ENCODE data around the gene NUP210. TPM values are rescaled to one million over a fixed set of nuclear protein-coding genes. Genes with fewer than 3 reads are reported as not detected.

NUP210 gene
- total RNA-seq, 2 experiments from 2014 or later, result 196 to 204 TPM

DNA sequence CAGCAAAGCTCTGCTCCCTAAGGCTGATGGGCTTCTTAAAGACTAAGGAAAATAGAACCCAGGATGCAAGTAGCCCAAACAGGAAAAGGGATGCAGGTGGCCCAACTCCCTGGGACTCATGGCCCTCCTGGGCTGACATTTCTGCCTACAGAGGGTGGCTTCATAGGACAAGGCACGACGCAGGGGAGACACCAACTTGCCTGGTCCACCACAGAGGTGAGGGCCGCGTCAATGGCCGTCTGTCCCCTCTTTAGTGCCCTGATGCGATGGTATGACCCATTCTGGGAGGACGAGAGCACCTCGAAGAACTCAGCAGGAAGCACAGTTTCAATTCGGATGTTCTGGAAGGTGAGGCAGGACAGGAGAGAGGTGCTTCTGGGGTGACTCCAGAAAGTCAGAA is 44.0 kb downstream of the NUP210 start:
- no peak overlapping the region for H3K4me3 Mint-ChIP-seq
- ChIA-PET POLR2A (no interaction called here), CTCF (interaction anchor here (0.6 kb wide), 1 partner anchor 107 kb away, joined by 3 read pairs; no protein-coding TSS in a partner anchor)
- H3K27me3 Mint-ChIP-seq, result no peaks in the 10 kb centered on the region
- H3K27ac Mint-ChIP-seq, result no peak overlapping the region
- DNase-seq, result no peak
- no peaks in the 10 kb centered on the region for H3K9me3 Mint-ChIP-seq
- no peaks in the 10 kb centered on the region for H3K4me1 Mint-ChIP-seq
- peaks cover 36% of the 10 kb centered on the region for H3K36me3 Mint-ChIP-seq (ENCODE audit: low read depth)

DNA sequence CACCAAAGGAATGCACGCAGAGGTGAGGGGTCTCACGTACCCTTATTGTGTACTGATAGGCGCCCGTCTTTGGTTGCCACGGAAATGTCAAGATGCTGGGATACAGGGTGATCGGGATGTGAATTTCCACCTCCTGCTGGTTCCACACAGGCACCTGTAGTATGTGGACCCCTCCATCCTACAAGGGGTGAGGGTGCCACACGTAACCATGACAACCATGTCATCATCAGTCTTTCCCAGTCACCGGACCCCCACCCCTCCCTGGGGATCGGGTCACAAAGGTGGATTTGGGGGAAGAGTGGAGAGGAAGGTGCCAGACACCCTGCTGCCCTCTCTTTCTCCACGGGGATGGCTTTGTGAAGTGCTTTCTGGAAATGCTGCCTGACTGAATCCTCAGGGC is 44.7 kb downstream of the NUP210 start:
- DNase-seq, result no peak
- Mint-ChIP-seq H3K27ac (no peak overlapping the region), H3K36me3 (ENCODE audit: low read depth) (peaks cover 39% of the 10 kb centered on the region), H3K9me3 (no peaks in the 10 kb centered on the region), H3K4me1 (no peaks in the 10 kb centered on the region), H3K27me3 (no peaks in the 10 kb centered on the region), H3K4me3 (no peak overlapping the region)
- POLR2A ChIA-PET, result no interaction called here
- CTCF ChIA-PET, result no interaction called here

DNA sequence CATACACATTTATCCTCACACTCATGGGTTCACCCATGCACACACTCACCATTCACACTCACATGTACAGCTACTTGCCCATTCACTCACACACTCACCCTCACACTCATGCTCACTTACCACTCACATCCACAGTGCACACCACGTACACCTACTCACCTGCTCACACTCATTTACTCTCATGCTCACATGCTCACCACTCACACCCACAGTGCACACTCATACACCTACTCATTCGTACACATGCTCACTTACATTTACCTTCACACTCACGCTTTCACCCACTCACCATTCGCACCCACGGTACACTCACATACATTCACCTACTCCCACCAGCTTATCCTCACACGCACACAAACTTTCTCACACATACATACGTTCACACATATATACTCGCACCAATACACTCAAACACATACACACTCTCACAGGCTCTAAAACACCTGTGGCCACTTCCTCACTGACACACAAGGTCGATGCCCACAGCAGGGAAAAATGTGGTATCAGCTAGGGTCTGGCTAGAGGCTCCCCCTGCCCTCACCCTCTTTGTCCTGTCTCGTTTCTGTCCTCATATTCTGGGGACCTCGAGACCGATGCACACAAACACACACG is 46.0 kb downstream of the NUP210 start:
- POLR2A ChIA-PET, result no interaction called here
- Mint-ChIP-seq H3K36me3 (ENCODE audit: low read depth) (peaks cover 41% of the 10 kb centered on the region), H3K4me1 (no peaks in the 10 kb centered on the region), H3K4me3 (no peak overlapping the region), H3K27me3 (no peaks in the 10 kb centered on the region), H3K27ac (no peak overlapping the region), H3K9me3 (no peaks in the 10 kb centered on the region)
- CTCF ChIA-PET, result no interaction called here
- DNase-seq, result no peak

DNA sequence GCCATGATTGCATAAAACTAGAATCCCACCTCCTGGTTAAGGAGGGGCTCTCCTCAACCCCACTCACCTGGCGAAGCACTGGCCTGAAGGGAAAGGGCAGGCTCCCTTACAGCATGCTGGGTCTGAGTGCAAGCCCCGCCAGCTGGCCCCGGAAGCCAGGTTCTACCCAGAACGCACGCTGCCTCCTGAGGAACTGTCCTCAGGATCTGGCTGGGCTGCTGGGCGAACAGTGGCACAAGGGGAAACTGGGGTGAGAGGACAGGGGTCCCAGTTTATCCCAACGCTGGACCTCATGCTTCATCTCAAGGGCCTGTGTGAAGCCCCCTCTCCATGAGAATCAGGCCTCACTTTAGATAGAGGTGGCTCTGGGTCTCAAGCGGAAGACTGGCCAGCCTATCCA is 47.5 kb downstream of the NUP210 start:
- Mint-ChIP-seq H3K36me3 (ENCODE audit: low read depth) (peaks cover 37% of the 10 kb centered on the region), H3K9me3 (no peaks in the 10 kb centered on the region), H3K27ac (no peak overlapping the region), H3K27me3 (no peaks in the 10 kb centered on the region), H3K4me1 (no peaks in the 10 kb centered on the region), H3K4me3 (no peak overlapping the region)
- ChIA-PET CTCF (interaction anchor here (1.2 kb wide), 1 partner anchor 22 kb away, joined by 3 read pairs; no protein-coding TSS in a partner anchor), POLR2A (no interaction called here)
- no peak for DNase-seq

DNA sequence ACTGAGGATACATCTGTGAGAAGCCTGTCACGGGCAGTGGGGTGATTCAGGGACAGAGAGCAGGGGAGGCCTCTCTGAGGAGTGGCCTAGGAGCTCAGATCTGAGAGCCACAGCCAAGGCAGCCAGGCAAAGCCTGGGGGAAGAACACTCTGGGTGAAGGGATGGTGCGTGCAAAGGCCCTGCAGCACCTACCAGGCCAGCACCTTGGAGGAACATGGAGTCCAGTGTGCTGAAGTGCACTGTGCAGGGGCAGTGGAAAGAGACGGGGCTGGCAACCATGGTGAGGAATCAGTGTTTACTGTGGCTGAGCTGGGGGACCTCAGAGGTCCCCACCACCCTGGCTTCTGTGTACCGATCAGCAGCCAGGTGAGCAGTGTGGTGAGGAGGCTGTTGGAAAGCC is 48.0 kb downstream of the NUP210 start:
- H3K36me3 Mint-ChIP-seq (ENCODE audit: low read depth), result peaks cover 39% of the 10 kb centered on the region
- no peak overlapping the region for H3K27ac Mint-ChIP-seq
- POLR2A ChIA-PET, result no interaction called here
- H3K9me3 Mint-ChIP-seq, result no peaks in the 10 kb centered on the region
- H3K4me1 Mint-ChIP-seq, result no peaks in the 10 kb centered on the region
- no peak overlapping the region for H3K4me3 Mint-ChIP-seq
- no peaks in the 10 kb centered on the region for H3K27me3 Mint-ChIP-seq
- no peak for DNase-seq
- CTCF ChIA-PET, result interaction anchor here (1.2 to 2.1 kb wide), 2 partner anchors 14 to 22 kb away, joined by 3 to 5 read pairs; no protein-coding TSS in a partner anchor

DNA sequence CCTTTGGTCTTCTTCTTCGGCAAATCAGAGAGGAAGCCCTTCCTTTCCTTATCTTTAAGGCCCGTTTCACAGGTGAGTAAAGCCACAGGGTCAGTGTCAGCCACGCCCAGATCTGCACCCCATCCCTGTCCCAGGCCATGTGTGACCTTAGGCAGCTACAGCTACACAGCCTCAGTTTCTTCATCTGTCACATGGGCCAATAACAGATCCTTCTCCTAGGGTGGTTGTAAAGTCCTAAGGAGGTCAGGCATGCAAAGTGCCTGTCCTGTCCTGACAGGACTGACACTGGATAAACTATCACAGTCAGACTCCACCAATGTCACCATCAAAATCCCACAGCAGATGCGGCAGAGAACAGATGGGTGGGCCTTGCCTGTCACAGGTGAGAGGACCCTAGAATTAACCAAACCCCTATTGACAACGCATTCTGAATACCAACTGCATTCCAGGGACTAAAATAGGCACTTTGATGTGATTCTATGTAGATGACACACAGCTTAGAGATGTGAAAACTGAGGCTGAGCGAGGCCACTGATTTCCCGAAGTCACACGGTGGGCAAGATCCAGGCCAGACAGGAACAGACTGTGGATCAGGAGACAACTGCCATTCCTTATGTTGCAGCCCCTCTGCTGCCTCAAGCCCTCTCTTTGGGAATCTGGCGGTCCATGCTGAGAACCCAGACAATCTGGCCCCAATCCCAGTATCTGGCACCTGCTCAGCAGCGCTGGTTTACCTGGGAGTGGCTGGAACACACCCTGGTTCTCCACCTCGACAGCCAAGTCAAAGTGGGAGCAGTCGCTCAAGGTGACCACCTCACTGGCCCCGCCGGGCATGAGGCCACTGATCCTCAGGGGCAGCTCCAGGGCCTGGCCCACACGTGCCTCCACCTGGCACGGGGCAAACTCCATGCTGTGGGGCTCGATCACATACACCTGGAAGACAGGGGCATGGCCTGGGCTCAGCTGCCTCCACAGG is 48.7 kb downstream of the NUP210 start:
- CTCF ChIA-PET, result interaction anchor here (1.2 to 2.1 kb wide), 3 partner anchors 10 to 23 kb away, joined by 3 to 5 read pairs (median 3); no protein-coding TSS in a partner anchor
- POLR2A ChIA-PET, result no interaction called here
- Mint-ChIP-seq H3K27me3 (no peaks in the 10 kb centered on the region), H3K36me3 (ENCODE audit: low read depth) (peaks cover 39% of the 10 kb centered on the region), H3K9me3 (no peaks in the 10 kb centered on the region), H3K27ac (no peak overlapping the region), H3K4me3 (no peak overlapping the region), H3K4me1 (no peaks in the 10 kb centered on the region)
- no peak for DNase-seq

DNA sequence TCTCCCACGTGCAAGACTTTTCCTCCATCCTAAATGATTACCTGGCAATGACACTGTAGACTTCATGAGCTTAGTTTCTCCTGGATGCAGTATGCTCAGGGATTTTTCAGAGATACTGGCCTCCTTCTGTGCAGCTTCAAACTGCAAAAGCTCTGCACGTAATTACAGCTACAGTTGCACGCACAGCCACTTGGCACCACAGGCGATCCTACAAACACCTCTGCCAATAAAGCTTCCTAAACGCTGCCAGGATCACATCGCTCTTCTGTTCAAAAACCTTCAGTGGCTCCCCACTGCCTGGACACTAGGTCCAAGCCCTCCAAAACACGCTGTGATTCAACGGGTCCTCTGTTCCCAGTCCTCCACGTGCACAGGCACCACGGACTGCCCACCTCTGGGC is 49.5 kb downstream of the NUP210 start:
- POLR2A ChIA-PET, result interaction anchor here (0.6 kb wide), 1 partner anchor 63 kb away, joined by 3 read pairs; no protein-coding TSS in a partner anchor

DNA sequence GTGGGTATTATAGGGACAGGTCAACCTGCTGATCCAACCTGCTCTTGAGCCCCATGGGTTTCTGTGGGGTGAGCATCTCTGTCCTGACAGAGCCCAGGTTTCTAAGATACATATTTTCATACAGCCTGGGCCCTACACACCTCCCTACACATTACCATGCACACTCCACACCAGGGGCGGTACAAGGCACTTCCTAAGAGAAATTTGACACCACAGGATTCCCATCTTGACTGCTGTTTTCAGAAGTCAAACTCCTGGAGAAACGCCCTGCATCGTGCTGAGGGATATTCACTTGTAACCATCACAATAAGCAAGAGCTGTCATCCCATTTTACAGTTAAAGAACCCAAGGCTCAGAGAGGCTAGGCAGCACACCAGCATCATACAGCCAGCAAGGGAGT is 50.1 kb downstream of the NUP210 start:
- CTCF ChIA-PET, result no interaction called here
- H3K27ac Mint-ChIP-seq, result no peak overlapping the region
- no peaks in the 10 kb centered on the region for H3K27me3 Mint-ChIP-seq
- H3K4me3 Mint-ChIP-seq, result no peak overlapping the region
- no peak for DNase-seq
- peaks cover 43% of the 10 kb centered on the region for H3K36me3 Mint-ChIP-seq (ENCODE audit: low read depth)
- H3K9me3 Mint-ChIP-seq, result no peaks in the 10 kb centered on the region
- POLR2A ChIA-PET, result interaction anchor here (0.6 kb wide), 1 partner anchor 64 kb away, joined by 3 read pairs; no protein-coding TSS in a partner anchor
- H3K4me1 Mint-ChIP-seq, result no peaks in the 10 kb centered on the region

More for the DNA sequence above, 49.5 kb downstream of the NUP210 start:
- no peaks in the 10 kb centered on the region for H3K27me3 Mint-ChIP-seq
- CTCF ChIA-PET, result interaction anchor here (1.2 to 2.1 kb wide), 2 partner anchors 9 to 12 kb away, joined by 3 to 5 read pairs; no protein-coding TSS in a partner anchor
- H3K4me3 Mint-ChIP-seq, result no peak overlapping the region
- peaks cover 42% of the 10 kb centered on the region for H3K36me3 Mint-ChIP-seq (ENCODE audit: low read depth)
- H3K9me3 Mint-ChIP-seq, result no peaks in the 10 kb centered on the region
- DNase-seq, result no peak
- no peak overlapping the region for H3K27ac Mint-ChIP-seq
- no peaks in the 10 kb centered on the region for H3K4me1 Mint-ChIP-seq

DNA sequence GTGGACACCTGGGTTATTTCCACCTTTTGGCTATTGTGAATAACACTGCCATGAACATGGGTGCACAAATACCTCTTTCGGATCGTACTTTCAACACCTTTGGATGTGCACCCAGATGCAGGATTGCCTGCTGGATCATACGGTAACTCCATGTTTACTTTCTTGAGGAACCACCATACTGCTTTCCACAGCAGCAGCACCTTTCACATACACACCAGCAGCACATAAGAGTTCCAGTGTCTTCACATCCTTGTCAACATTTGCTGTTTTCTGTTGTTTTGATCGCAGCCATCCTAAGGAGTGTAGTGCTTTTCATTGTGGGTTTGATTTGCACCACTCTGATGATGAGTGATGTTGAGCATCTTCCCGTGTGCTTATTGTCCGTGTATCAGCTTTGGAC is 51.3 kb downstream of the NUP210 start:
- Mint-ChIP-seq H3K27me3 (no peaks in the 10 kb centered on the region), H3K9me3 (no peaks in the 10 kb centered on the region), H3K36me3 (ENCODE audit: low read depth) (peaks cover 51% of the 10 kb centered on the region), H3K4me1 (no peaks in the 10 kb centered on the region), H3K27ac (no peak overlapping the region), H3K4me3 (no peak overlapping the region)
- CTCF ChIA-PET, result no interaction called here
- POLR2A ChIA-PET, result no interaction called here
- DNase-seq, result no peak

DNA sequence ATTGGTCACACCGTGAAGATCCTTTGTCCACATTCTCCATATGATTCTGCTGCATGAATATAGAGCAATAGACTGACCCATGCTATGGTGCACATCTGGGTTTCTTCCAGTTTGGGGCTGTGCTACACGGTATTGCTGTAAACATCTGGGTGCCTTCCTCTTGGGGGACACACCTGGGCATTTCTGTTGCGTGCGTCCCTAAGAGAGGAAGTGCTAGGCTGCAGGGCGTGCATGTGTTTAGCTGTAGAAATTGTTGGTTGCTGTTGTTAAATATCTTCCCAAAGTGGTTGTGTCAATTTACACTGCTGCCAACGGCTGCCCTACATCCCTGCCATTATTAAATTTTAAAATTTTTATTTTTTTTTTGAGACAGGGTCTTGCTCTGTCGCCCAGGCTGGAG is 52.4 kb downstream of the NUP210 start:
- POLR2A ChIA-PET, result no interaction called here
- peaks cover 61% of the 10 kb centered on the region for H3K36me3 Mint-ChIP-seq (ENCODE audit: low read depth)

DNA sequence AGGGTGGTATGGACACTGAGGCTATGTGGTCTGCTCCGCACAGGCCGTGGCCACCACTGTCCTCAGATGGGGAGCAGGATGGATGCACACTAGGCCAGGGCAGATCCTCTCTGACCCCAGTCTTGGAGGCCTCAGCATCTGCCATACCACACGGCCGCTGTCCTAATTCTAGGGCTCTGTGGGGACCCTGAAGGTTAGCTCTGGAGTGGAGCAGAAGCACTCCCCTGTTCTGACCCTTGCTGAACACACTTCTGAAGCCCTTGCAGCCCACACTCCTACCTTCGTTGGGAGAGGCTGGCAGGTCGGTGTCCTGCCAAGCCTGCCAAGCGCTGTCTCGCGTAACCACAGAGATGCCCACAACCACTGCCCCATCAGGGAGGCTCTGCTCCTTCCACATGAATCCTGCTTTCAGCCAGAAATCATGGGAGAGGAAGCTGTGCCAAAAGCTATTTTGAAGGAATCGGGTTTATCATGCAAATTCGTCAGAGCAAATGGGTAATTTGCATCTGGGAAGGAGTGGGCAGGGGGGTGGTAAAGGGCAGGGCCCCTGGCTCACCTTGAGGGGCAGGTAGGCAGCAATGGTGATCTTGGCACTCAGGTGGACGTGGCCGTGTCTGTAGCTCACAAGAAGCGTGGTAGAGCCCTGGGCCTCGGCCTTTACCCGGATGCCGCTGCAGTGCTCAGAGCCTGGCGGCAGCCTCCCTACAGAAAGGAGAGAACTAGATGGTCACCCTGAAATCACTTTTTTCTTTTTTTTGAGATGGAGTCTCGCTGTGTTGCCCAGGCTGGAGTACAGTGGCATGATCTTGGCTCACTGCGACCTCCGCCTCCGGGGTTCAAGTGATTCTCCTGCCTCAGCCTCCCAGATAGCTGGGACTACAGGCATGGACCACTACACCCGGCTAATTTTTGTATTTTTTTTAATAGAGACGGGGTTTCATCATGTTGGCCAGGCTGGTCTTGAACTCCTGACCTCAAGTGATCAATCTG is 54.4 kb downstream of the NUP210 start:
- ChIA-PET POLR2A (no interaction called here), CTCF (interaction anchor here (1.1 to 2.2 kb wide), 2 partner anchors 11 to 47 kb away, joined by 3 to 7 read pairs; no protein-coding TSS in a partner anchor)
- Mint-ChIP-seq H3K9me3 (no peaks in the 10 kb centered on the region), H3K27me3 (no peaks in the 10 kb centered on the region), H3K4me1 (peaks cover 19% of the 10 kb centered on the region), H3K4me3 (no peak overlapping the region), H3K27ac (peak overlapping the region; percentile 54), H3K36me3 (ENCODE audit: low read depth) (peaks cover 61% of the 10 kb centered on the region)
- DNase-seq, result no peak

More for the DNA sequence above, 52.4 kb downstream of the NUP210 start:
- Mint-ChIP-seq H3K27ac (no peak overlapping the region), H3K9me3 (no peaks in the 10 kb centered on the region), H3K4me3 (no peak overlapping the region), H3K4me1 (peaks cover 7% of the 10 kb centered on the region), H3K27me3 (no peaks in the 10 kb centered on the region)
- CTCF ChIA-PET, result no interaction called here
- DNase-seq, result no peak

DNA sequence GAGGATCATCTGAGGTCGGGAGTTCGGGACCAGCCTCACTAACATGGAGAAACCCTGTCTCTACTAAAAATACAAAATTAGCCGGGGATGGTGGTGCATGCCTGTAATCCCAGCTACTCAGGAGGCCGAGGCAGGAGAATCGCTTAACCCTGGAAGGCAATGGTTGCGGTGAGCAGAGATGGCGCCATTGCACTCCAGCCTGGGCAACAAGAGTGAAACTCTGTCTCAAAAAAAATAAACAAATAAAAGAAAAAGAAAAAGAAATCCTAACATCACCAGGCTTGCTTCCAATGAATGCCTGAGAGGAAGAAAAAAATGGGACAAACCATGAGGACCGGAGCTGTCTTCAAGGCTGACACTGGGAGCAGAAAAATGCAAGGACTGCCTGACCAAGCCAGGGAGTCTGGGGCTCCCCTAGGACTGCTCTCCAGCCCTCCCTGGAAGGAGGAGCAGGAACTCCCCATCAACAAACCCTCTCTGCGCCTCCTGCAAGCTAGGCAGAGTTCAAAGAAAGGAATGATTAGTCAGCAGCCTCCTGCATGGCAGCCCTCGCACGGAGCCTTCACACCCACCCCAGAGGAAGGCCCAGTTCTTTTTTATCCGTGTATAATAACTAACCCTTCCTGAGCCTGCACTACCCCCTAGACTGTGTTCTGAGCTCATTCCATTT is 55.4 kb downstream of the NUP210 start:
- Mint-ChIP-seq H3K4me1 (peaks cover 19% of the 10 kb centered on the region), H3K27ac (peak overlapping the region; percentile 25), H3K36me3 (ENCODE audit: low read depth) (peaks cover 62% of the 10 kb centered on the region), H3K4me3 (no peak overlapping the region), H3K9me3 (no peaks in the 10 kb centered on the region), H3K27me3 (no peaks in the 10 kb centered on the region)
- CTCF ChIA-PET, result interaction anchor here (1.1 to 2.2 kb wide), 2 partner anchors 10 to 48 kb away, joined by 3 to 7 read pairs; no protein-coding TSS in a partner anchor
- POLR2A ChIA-PET, result no interaction called here
- no peak for DNase-seq
